HG03196 (cell line): ENCODE measurements around the gene PRM1.

Experiments
- ATAC-seq: cut with Tn5 transposase; IDR thresholded peaks from one replicate; pipeline ENCODE4 v1.9.1; 2021; ENCODE audit not compliant: unreplicated experiment

PRM1 gene

DNA sequence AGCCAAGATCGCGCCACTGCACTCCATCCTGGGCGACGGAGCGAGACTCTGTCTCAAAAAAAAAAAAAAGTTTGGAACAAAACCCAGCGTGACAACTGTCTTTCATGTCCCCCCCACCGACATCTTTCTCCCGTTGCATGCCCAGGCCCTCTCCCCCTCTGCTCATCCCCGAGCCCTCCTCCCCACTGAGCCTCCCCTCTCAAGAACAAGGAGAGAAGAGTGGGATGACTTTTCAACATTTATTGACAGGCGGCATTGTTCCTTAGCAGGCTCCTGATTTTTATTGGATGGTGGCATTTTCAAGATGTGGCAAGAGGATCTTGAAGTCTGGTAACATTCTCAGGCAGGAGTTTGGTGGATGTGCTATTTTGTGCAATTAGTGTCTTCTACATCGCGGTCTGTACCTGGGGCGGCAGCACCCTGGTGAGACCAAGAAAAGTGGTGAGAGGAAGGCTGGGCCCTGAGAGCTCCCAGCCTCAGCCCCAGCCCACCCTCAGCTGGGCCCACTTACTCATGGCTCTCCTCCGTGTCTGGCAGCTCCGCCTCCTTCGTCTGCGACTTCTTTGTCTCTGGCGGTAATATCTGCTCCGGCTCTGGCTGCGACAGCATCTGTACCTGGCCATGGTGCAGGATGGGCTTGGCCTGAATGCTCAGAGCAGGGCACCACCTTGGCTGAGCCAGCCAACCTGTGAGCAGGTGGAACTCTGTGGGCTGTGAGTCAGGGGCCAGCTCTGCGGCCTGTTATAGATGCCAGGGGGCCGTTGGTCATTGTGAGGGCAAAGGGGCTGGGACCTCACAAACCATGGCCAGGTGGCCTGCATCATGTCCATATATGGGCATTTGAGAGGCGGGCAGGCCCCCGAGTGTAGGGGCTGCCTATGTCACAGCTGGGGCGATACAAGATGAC, at the start of gene PRM1:
Gene PRM1, minus strand, starts transcription at position 715 of the 907 bp plus-strand sequence. Its CDS starts 92 bp downstream, at position 623.
- no peak for ATAC-seq

DNA sequence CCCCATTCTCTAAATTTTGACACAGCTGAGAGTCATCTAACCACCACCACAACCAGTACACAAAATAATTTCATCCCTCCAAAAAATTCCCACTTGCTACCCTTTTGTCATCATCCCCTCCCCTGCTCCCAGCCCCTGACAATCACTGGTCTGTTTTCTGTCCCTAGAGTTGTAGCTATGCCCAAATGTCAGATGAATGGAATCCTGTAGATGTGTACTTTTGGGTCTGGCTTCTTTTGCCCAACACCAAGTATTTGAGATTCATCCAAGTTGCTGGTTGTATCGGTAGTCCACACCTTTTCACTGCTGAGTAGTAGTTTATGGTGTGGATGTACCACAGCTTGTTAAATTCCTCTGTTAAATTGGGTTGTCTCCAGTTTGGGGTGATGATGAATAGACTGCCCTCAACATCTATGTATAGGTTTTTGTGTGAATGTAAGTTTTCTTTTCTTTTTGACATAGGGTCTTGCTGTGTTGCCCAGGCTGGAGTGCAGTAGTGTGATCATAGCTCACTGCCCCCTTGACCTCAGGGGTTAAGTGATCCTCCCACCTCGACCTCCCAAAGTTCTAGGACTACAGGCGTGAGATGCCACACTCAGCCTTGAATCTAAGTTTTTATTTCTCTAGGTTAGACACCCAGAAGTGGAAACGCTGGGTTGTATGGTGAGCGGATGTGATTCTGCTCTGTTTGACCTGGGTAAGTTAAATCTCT, 49.6 kb upstream of the PRM1 start:
- no peak for ATAC-seq

- no peak for ATAC-seq
Measured at GRCh38 chr16:11329891-11330290, 48.8 kb upstream of the PRM1 start.

DNA sequence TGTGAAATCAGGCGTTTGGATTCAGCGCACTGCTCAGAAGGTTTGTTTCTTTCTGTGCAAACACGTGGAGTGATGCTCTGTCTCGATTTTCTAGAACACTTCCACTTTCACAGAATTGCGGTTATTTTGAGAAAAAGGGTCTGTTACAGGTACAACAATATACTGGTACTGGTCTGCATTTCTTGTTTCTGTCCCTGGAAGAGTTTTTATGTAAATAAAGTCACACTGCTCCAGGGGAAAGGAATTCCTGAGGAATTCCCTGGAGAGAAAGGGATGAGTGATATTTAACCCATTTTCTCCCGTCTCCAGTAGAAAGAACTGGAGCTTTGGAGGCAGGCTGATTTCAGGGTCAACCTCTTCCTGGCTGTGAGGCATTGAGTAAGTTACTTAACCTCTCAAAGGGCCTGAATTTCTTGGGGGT, 48.0 kb upstream of the PRM1 start:
- no peak for ATAC-seq

DNA sequence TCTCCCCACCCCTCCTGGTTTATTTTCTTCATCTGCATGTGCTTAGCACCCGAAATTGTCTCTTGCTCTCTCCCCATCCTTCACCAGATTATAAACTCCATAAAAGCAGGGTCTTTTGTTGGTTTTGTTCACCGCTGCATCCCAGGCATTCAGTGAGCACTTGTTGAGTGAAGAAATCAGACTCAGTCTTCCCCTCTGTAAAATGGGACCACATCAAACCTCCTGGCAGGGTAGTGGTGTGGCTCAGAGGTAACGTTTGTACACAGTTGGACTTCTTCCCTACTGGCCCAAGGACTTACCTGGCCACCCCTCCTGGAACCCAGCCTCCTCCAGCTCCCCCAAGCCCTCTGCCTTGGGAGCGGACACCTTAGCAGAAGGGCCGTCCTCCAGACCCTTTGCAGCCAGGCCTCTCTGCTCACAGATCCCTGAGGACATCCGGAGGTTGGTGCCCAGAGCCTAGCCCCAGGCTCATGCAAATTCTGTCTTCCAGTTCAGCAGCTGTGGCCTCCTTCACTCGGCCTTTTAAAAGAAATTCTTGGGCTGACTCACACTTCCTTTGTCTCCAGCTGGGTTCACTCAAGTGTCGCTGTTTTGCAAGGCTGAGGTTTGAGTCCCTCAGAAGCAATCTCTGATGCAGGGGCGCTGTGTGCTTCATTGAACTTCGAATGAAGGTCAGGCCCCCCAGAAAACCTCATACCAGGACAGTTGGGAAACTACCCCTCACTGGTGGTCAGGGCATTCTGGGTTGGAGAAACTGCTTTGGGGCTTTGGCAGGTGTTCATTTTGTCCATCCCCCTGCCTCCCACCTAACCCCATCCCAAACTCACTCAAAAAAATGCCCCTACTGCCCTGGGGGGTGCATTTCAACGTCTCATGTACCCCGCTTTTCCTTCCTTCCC, 47.3 kb upstream of the PRM1 start:
- peak; percentile 75 for ATAC-seq

DNA sequence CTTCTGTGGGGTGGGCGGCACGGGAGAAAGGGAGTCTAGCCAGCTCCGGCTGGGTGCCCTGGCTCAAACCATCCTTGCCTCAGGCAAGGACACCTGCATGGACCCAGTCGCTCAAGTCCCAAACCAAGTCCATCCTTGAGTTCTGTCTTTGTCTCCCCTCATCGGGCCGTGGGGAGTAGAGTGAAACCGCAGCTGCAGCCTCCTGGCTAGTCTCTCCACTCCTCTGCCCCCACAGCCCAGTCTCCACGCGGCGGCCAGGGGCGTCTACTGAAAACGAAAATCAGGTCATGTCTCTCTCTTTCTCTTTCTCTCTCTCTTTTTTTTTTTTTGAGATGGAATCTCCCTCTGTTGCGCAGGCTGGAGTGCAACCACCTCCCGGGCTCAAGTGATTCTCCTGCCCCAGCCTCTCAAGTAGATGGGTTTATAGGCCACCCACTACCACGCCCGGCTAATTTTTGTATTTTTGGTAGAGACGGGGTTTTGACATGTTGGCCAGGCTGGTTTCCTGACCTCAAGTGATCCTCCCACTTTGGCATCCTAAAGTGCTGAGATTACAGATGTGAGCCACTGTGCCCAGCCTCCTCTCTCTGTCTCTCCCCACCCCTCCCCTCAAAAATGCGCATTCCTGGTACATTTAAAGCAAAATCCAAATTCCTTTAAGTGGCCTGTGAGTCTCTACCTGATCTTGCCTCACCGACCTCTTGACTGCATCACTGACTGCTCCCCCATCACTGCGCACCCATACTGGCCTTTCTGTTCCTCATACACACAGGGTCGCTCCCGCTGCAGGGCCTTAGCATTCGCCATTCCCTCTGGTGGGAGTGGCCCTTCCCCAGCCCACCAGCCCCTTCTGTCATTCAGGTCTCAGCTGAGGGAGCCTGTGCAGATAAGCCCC, 46.4 kb upstream of the PRM1 start:
- no peak for ATAC-seq

DNA sequence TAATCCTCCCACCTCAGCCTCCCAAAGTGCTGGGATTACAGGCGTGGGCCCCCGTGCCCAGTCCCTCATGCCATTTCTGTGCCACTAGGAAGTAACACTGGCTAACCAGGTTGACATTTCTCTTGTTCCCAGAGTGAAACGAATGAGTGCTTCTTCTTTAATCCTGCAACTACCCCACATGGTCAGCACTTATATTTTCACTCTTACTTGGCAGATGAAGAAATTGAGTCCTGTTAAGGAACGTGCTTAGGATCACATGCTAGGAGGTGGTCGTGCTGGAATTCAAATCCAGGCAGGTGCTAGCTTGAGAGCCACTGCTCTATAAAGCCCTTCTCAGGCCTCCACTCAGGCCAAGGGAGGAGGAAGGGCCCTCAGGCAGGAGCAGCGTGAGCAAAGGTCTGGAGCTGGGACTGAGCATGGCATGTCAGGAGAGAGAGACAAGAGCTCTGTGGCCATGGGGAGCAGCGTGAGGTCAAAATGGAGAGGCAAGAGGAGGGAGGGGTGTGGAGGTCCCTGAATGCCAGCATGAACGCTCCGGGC, 45.7 kb upstream of the PRM1 start:
- no peak for ATAC-seq

DNA sequence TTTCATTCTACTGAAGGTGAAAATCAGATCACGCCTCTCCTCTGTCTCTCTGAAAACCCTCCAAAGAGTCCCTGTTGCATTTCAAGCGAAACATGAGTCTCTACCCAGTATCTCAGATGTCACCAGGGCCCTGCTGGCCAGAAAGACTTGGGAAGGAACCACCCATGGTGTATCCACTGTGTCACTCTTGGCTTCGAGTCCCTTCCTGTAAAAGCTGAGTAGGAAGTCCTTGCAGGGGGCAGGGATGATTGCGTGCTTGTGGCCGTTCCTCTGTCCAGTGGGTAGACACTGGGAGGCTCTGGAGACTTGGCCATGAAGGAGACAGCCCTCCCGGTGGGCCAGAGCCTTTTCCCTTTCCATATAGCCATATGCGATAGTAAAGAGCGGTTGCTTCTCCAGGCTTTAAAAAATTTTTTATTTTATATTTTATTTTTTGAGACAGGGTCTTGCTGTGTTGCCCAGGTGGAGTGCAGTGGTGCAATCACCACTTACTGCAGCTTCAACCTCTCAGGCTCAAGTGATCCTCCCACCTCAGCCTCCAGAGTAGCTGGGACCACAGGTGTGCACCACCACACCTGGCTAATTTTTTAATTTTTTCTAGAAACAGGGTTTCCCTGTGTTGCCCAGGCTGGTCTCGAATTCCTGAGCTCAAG, 45.1 kb upstream of the PRM1 start:
- ATAC-seq: no peak

GRCh38 chr16:11325404-11326083, 44.4 kb upstream of the PRM1 start:
- no peak for ATAC-seq

GRCh38 chr16:11323551-11324336, 42.6 kb upstream of the PRM1 start:
- ATAC-seq: no peak

DNA sequence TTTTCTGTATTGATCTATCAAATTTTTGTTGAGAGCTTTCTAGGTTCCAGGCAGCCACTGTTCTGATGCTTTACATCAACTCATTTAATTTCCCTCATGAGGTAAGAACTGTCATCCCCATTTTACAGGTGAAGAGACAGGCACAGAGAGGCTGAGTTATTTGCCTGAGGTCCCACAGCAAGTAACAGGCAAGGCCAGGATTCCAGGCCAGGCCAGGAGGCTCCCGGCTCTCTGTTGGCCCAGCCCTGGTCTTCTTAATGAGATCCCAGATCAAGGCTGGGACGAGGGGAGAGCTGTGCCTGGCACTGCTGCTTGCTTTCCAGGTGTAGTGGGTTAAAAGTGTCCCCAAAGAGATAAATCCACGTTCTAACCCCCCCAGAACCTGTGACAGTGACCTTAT, 41.7 kb upstream of the PRM1 start:
- ATAC-seq: no peak

DNA sequence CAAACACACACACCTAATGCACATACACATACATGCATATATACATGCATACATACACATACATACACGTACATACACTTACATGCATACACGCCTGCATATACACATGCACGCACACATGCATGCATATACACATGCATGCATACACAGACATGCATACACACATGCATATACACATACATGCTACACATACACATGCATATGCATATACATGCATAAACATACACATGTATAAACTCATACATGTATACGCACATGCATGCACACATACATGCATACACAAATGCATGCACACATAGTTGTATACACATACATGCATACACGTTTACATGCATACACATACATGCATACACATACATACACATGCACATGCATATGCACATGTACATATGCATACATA, 40.5 kb upstream of the PRM1 start:
- no peak for ATAC-seq

DNA sequence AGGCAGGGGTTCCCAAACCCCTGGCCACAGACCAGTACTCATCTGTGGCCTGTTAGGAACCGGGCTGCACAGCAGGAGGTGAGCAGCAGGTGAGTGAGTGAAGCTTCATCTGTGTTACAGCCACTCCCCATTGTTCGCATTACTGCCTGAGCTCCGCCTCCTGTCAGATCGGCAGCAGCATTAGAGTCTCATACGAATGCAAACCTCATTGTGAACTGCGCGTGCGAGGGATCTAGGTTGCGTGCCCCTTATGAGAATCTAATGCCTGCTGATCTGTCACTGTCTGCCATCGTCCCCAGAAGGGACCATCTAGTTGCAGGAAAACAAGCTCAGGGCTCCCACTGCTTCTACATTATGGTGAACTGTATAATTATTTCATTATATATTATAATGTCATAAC, 39.0 kb upstream of the PRM1 start:
- no peak for ATAC-seq

- ATAC-seq: no peak
Measured at GRCh38 chr16:11319529-11320146, 38.5 kb upstream of the PRM1 start.

- ATAC-seq: no peak
Measured at GRCh38 chr16:11318817-11319216, 37.7 kb upstream of the PRM1 start.

- ATAC-seq: no peak
Measured at GRCh38 chr16:11316331-11317015, 35.3 kb upstream of the PRM1 start.

DNA sequence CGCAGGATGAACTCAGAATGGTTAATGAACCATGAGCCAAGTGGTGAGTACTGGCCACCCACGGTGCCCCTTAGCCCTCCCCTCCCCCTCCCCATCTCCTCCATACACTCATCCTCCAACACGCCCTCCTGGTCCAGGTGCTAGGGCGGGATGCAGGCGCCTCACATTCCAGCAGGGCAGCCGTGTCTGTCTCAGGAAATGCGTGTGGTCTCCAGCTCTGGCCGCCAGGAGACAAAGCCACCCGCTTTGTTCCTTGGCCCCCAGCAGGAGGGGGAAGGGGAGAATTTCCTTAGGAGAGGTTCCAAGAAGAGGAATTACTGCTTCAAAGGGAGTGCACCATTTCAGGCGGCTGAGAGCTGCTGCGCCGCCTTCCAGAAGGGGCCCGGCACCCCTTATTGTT, 34.4 kb upstream of the PRM1 start:
- no peak for ATAC-seq
